Naive thymus-derived CD4-positive, alpha-beta T cell (primary cell): ENCODE results near the gene OR2AG2. TPM values are rescaled to one million over a fixed set of nuclear protein-coding genes. Genes with fewer than 3 reads are reported as not detected.

Experiments
- ATAC-seq: fragments of 150-1000 bp; cut with Tn5 transposase; 2 replicates; pipeline ENCODE4 v1.10.0; 2021; ENCODE audit warnings: mild to moderate bottlenecking, moderate library complexity
- CTCF ChIA-PET: fragments of 350-600 bp; sonication (Branson Sonifier 250); formaldehyde crosslinking; loops from one replicate; lab custom pipeline; 2021; ENCODE audit warnings: antibody characterized with exemption; lab: Charles Lee
- POLR2A ChIA-PET: fragments of 350-600 bp; sonication (Branson Sonifier 250); formaldehyde crosslinking; loops from one replicate; lab custom pipeline; 2021; ENCODE audit warnings: antibody characterized with exemption, inconsistent platforms; lab: Charles Lee
- DNase-seq, 9 donors: peaks; one replicate each; pipeline versions ENCODE4 v3.0.0 to v3.0.0-alpha.2; 2020 to 2022; ENCODE audit warnings: mixed read lengths in 1 of 9
- H3K27ac ChIP-seq: one replicate; pipeline ENCODE4 v1.7.0; 2013; ENCODE audit warnings: mild to moderate bottlenecking, low read depth, low read length, moderate library complexity
- H3K27me3 ChIP-seq, 2 donors: one replicate each; pipeline ENCODE4 v1.7.0; 2013; ENCODE audit warnings: low read length in 2 of 2, mild to moderate bottlenecking in 2 of 2, moderate library complexity in 2 of 2; ENCODE audit not compliant: control insufficient read depth in 2 of 2, insufficient read depth in 2 of 2
- H3K36me3 ChIP-seq, 3 experiments: 1 replicate in 2 of 3; 2 replicates in 1 of 3; pipeline ENCODE4 v1.7.0; 2013; ENCODE audit warnings: low read length in 3 of 3, mild to moderate bottlenecking in 3 of 3, moderate library complexity in 1 of 3; ENCODE audit not compliant: insufficient read depth in 3 of 3, control insufficient read depth in 2 of 3
- H3K4me1 ChIP-seq, 2 donors: one replicate each; pipeline ENCODE4 v1.7.0; 2013; ENCODE audit warnings: low read length in 2 of 2, mild to moderate bottlenecking in 2 of 2, moderate library complexity in 1 of 2; ENCODE audit not compliant: control insufficient read depth in 2 of 2, insufficient read depth in 2 of 2
- H3K4me3 ChIP-seq: 2 replicates; pipeline ENCODE4 v1.7.0; 2013; ENCODE audit warnings: mild to moderate bottlenecking, low read length
- H3K9me3 ChIP-seq, 3 experiments: 1 replicate in 2 of 3; 2 replicates in 1 of 3; pipeline ENCODE4 v1.7.0; 2013; ENCODE audit warnings: low read length in 3 of 3; ENCODE audit not compliant: control insufficient read depth in 2 of 3
- H3K27ac Mint-ChIP-seq, 9 donors: one replicate each; pipeline ENCODE4 v1.8.0; 2020 to 2022; ENCODE audit warnings: mixed read lengths in 9 of 9, mild to moderate bottlenecking in 8 of 9, moderate library complexity in 5 of 9, inconsistent platforms in 2 of 9
- H3K27me3 Mint-ChIP-seq, 5 donors: one replicate each; pipeline ENCODE4 v1.8.0; 2021 to 2022; ENCODE audit warnings: mixed read lengths in 5 of 5, mild to moderate bottlenecking in 1 of 5
- H3K36me3 Mint-ChIP-seq, 5 donors: one replicate each; pipeline ENCODE4 v1.8.0; 2020 to 2022; ENCODE audit warnings: mixed read lengths in 5 of 5, mild to moderate bottlenecking in 3 of 5, inconsistent platforms in 1 of 5
- H3K4me1 Mint-ChIP-seq, 7 donors: one replicate each; pipeline ENCODE4 v1.8.0; 2020 to 2022; ENCODE audit warnings: mixed read lengths in 7 of 7, mild to moderate bottlenecking in 3 of 7, inconsistent platforms in 1 of 7
- H3K4me3 Mint-ChIP-seq, 10 donors: one replicate each; pipeline ENCODE4 v1.8.0; 2020 to 2022; ENCODE audit warnings: mild to moderate bottlenecking in 10 of 10, mixed read lengths in 10 of 10, moderate library complexity in 6 of 10, inconsistent platforms in 2 of 10
- H3K9me3 Mint-ChIP-seq, 11 donors: one replicate each; pipeline ENCODE4 v1.8.0; 2020 to 2022; ENCODE audit warnings: mixed read lengths in 11 of 11, mild to moderate bottlenecking in 4 of 11, inconsistent platforms in 1 of 11, moderate library complexity in 1 of 11
- intact Hi-C, 2 donors: fragments of 100-400 bp; cut with micrococcal nuclease; formaldehyde crosslinking; loops; one replicate each; pipeline ENCODE4 v1.15.1; 2023
- polyA plus RNA-seq, 2 donors: library from polyadenylated mRNA; unstranded; fragments of 300-500 nt; fragmentation: Illumina TruSeq; gene quantifications; one replicate each; pipeline ENCODE4 v1.2.3, GENCODE V29; 2021
- total RNA-seq, 6 experiments: library from RNA in 5 of 6; stranded (reverse) in 5 of 6; gene quantifications; 1 replicate in 5 of 6; 2 replicates in 1 of 6; pipeline ENCODE4 v1.2.3 and lab custom pipeline; 2021 to 2026

OR2AG2 gene
- total and polyA plus RNA-seq, 7 experiments from 2014 or later = 0.15 TPM; not detected in 6

DNA sequence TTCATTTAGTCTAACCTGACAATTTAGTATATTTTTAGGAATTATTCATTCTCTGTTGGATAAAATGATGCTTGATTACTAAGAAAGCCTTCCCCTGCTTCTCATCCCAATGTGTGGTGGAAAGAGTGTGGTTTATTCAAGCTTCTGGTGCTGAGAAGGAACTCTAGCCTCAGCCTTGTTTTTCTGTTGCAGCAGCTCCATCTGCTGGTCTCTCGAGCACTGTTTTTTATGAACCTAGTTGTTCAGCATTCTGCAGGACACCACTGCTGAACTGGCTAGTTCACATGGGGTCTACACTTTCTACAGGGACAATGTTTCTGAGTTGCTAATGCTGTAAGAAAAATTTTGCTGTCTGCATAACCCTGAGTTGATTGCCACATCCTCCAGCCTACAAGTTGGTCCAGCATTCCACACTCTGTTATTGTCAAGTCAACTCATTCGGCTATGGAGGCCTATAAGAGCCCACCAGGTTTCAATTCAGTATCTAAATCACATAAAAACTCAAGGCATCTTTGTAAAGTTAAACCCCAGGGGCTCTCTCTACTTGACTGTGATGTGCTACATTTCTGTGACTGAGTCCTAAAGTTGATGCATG is 14.3 kb downstream of the OR2AG2 start:
- Histone ChIP-seq H3K4me3 (no peak overlapping the region), H3K36me3 (no peaks in the 10 kb centered on the region), H3K4me1 (no peaks in the 10 kb centered on the region), H3K9me3 (no peaks in the 10 kb centered on the region), H3K27ac (no peak overlapping the region), H3K27me3 (peaks cover 0 to 7% of the 10 kb centered on the region in 2 donors)
- Mint-ChIP-seq H3K9me3 (peaks cover 0 to 2% (median 0%) of the 10 kb centered on the region in 11 donors), H3K4me3 (no peak overlapping the region), H3K4me1 (peaks cover 0 to 31% (median 10%) of the 10 kb centered on the region in 7 donors), H3K27me3 (peaks cover 3 to 25% (median 5%) of the 10 kb centered on the region in 5 donors), H3K27ac (peak overlapping the region in 3 of 9 donors; percentile 22 to 34 (median 28)), H3K36me3 (no peaks in the 10 kb centered on the region)
- POLR2A ChIA-PET = interaction anchor here (0.6 to 6.2 kb wide), 5 partner anchors 10 to 54 kb away, joined by 3 to 76 read pairs (median 5); no protein-coding TSS in a partner anchor
- DNase-seq = peak in 8 of 9 donors; percentile 30 to 67 (median 56)
- CTCF ChIA-PET = interaction anchor here (0.6 to 15.7 kb wide), 8 partner anchors 9 to 227 kb away, joined by 3 to 425 read pairs (median 14); no protein-coding TSS in a partner anchor
- ATAC-seq = peak; percentile 84
- intact Hi-C loops = loop anchor here (1.0 to 5.0 kb wide), 8 partner anchors 11 to 380 kb away; partner anchors contain the start of gene MRPL17 (in 1 of the 2)

DNA sequence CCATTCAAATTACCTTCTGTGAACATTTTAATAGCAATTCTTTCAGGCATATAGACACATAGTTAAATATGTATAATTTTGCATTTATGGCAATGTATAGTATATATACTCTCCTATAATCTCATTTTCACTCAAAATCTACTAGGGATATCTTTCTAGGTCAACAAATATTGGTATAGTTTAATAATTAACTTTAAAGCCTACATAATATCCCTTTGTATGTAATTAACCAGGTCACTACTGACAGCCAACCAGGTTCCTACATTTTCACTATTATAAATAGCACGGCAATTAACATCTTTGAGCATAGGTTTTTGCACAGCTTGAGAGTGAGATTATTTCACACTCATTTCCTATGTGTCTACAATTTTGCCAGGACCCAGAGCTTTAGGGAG is 15.8 kb downstream of the OR2AG2 start:
- H3K4me1 Mint-ChIP-seq = peaks cover 0 to 32% (median 11%) of the 10 kb centered on the region in 7 donors
- H3K36me3 ChIP-seq = no peaks in the 10 kb centered on the region
- H3K4me1 ChIP-seq = no peaks in the 10 kb centered on the region
- peaks cover 0 to 3% (median 0%) of the 10 kb centered on the region in 11 donors for H3K9me3 Mint-ChIP-seq
- H3K27me3 ChIP-seq = no peaks in the 10 kb centered on the region
- H3K27me3 Mint-ChIP-seq = peaks cover 0 to 18% (median 0%) of the 10 kb centered on the region in 5 donors
- DNase-seq (no peak), ATAC-seq (no peak)
- no peak overlapping the region for H3K27ac ChIP-seq
- H3K4me3 Mint-ChIP-seq = no peak overlapping the region
- H3K36me3 Mint-ChIP-seq = peaks cover 0 to under 1% (median 0%) of the 10 kb centered on the region in 5 donors
- no peak overlapping the region for H3K27ac Mint-ChIP-seq
- H3K9me3 ChIP-seq = no peaks in the 10 kb centered on the region
- intact Hi-C loops = loop anchor here (1.0 to 5.0 kb wide), 3 partner anchors 10 to 379 kb away; no protein-coding TSS in a partner anchor
- POLR2A ChIA-PET = interaction anchor here (1.1 to 6.2 kb wide), 3 partner anchors 10 to 50 kb away, joined by 4 to 76 read pairs (median 42); no protein-coding TSS in a partner anchor
- CTCF ChIA-PET = interaction anchor here (0.6 to 15.7 kb wide), 21 partner anchors 15 to 922 kb away, joined by 3 to 425 read pairs (median 4); no protein-coding TSS in a partner anchor
- no peak overlapping the region for H3K4me3 ChIP-seq

GRCh38 chr11:6755303-6755952 is 16.3 kb downstream of the OR2AG2 start:
- H3K27me3 ChIP-seq = no peaks in the 10 kb centered on the region
- H3K9me3 Mint-ChIP-seq = peaks cover 0 to 6% (median 0%) of the 10 kb centered on the region in 11 donors
- H3K36me3 Mint-ChIP-seq = peaks cover 0 to 4% (median 0%) of the 10 kb centered on the region in 5 donors
- peak overlapping the region in 1 of 10 donors; percentile 8 for H3K4me3 Mint-ChIP-seq
- no peaks in the 10 kb centered on the region for H3K36me3 ChIP-seq
- DNase-seq (peak in 4 of 9 donors; percentile 35 to 68 (median 42)), ATAC-seq (peak; percentile 66)
- H3K27ac Mint-ChIP-seq = peak overlapping the region in 1 of 9 donors; percentile 45
- intact Hi-C loops = loop anchor here (1.0 to 5.0 kb wide), 3 partner anchors 9 to 378 kb away; no protein-coding TSS in a partner anchor
- H3K4me1 Mint-ChIP-seq = peaks cover 0 to 36% (median 16%) of the 10 kb centered on the region in 7 donors
- no peak overlapping the region for H3K4me3 ChIP-seq
- no peaks in the 10 kb centered on the region for H3K4me1 ChIP-seq
- ChIA-PET CTCF (interaction anchor here (0.6 to 15.7 kb wide), 26 partner anchors 10 to 922 kb away, joined by 3 to 425 read pairs (median 4); no protein-coding TSS in a partner anchor), POLR2A (interaction anchor here (1.1 to 6.2 kb wide), 4 partner anchors 9 to 50 kb away, joined by 4 to 76 read pairs (median 24); no protein-coding TSS in a partner anchor)
- H3K9me3 ChIP-seq = no peaks in the 10 kb centered on the region
- H3K27me3 Mint-ChIP-seq = peaks cover 0 to 13% (median 0%) of the 10 kb centered on the region in 5 donors
- no peak overlapping the region for H3K27ac ChIP-seq

- Histone ChIP-seq H3K4me1 (peaks cover 18 to 37% of the 10 kb centered on the region in 2 donors), H3K27ac (peak overlapping the region; percentile 85), H3K36me3 (no peaks in the 10 kb centered on the region), H3K9me3 (no peaks in the 10 kb centered on the region), H3K4me3 (peak overlapping the region; percentile 80), H3K27me3 (no peaks in the 10 kb centered on the region)
- POLR2A ChIA-PET = interaction anchor here (0.7 to 3.2 kb wide), 14 partner anchors 8 to 328 kb away, joined by 3 to 47 read pairs (median 6); partner anchors contain the start of genes ARFIP2, MRPL17, TAF10 and TIMM10B
- intact Hi-C loops = loop anchor here (2.0 to 10.0 kb wide), 11 partner anchors 14 to 1062 kb away; partner anchors contain the start of genes FHIP1B (in 2 of the 2), SMPD1 (in 2 of the 2), TRIM22 (in 2 of the 2) and TRIM5 (in 2 of the 2)
- ATAC-seq (no peak), DNase-seq (no peak)
- CTCF ChIA-PET = interaction anchor here (0.9 to 17.2 kb wide), 7 partner anchors 5 to 217 kb away, joined by 3 to 425 read pairs (median 7); no protein-coding TSS in a partner anchor
- Mint-ChIP-seq H3K27ac (no peak overlapping the region), H3K4me3 (no peak overlapping the region), H3K36me3 (peaks cover 4 to 17% (median 11%) of the 10 kb centered on the region in 5 donors), H3K9me3 (peaks cover 0 to 6% (median 0%) of the 10 kb centered on the region in 11 donors), H3K4me1 (peaks cover 18 to 40% (median 20%) of the 10 kb centered on the region in 7 donors), H3K27me3 (no peaks in the 10 kb centered on the region)
Measured at GRCh38 chr11:6747097-6747668, 24.6 kb downstream of the OR2AG2 start.

DNA sequence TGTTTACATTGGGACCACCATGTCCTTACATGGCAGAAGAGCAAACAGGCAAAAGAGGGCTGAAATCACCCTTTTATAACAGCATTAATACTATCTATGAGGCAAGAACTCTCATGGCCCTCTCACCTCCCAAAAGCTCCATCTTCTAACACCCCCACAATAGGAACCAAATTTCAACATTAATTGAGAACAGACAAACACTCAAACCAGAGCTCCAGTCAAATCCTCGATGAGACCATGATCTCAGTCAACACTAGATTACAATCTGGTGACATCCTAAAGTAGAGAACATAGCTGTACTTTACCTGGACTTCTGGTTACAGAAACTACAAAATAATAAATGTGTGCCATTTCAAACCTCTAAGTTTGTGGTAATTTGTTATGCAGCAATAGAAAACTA is 25.1 kb downstream of the OR2AG2 start:
- H3K36me3 Mint-ChIP-seq = peaks cover 4 to 20% (median 16%) of the 10 kb centered on the region in 5 donors
- H3K4me1 ChIP-seq = peaks cover 18 to 37% of the 10 kb centered on the region in 2 donors
- POLR2A ChIA-PET = interaction anchor here (0.7 to 3.2 kb wide), 16 partner anchors 8 to 344 kb away, joined by 3 to 47 read pairs (median 5); partner anchors contain the start of genes ARFIP2, MRPL17, TAF10 and TIMM10B
- intact Hi-C loops = loop anchor here (1.0 to 10.0 kb wide), 16 partner anchors 8 to 1062 kb away; partner anchors contain the start of genes ARFIP2 (in 2 of the 2), FHIP1B (in 2 of the 2), SMPD1 (in 2 of the 2) and TIMM10B (in 2 of the 2)
- no peak overlapping the region for H3K4me3 Mint-ChIP-seq
- peak overlapping the region; percentile 80 for H3K4me3 ChIP-seq
- H3K9me3 ChIP-seq = no peaks in the 10 kb centered on the region
- H3K9me3 Mint-ChIP-seq = peaks cover 0 to 6% (median 0%) of the 10 kb centered on the region in 11 donors
- ATAC-seq (peak; percentile 42), DNase-seq (no peak)
- H3K27me3 ChIP-seq = no peaks in the 10 kb centered on the region
- no peaks in the 10 kb centered on the region for H3K27me3 Mint-ChIP-seq
- peaks cover 23 to 46% (median 26%) of the 10 kb centered on the region in 7 donors for H3K4me1 Mint-ChIP-seq
- H3K27ac ChIP-seq = peak overlapping the region; percentile 85
- H3K36me3 ChIP-seq = no peaks in the 10 kb centered on the region
- no peak overlapping the region for H3K27ac Mint-ChIP-seq
- CTCF ChIA-PET = interaction anchor here (0.9 to 17.2 kb wide), 9 partner anchors 5 to 216 kb away, joined by 3 to 425 read pairs (median 7); partner anchors contain the start of gene MRPL17
